Heart left ventricle (tissue), 16 donors: ENCODE data around the gene CLSTN2. TPM values are rescaled to one million over a fixed set of nuclear protein-coding genes. Genes with fewer than 3 reads are reported as not detected.

Source experiments
- ATAC-seq, 4 donors: fragments of 200-7000 bp; cut with Tn5 transposase; one replicate each; pipeline ENCODE4 v1.9.1; 2020 to 2022; ENCODE audit warnings: moderate library complexity in 4 of 4, mild to moderate bottlenecking in 3 of 4, moderate number of reproducible peaks in 1 of 4
- DNase-seq, 5 donors: peaks; one replicate each; pipeline ENCODE4 v3.0.0-alpha.2; 2020
- H3K27ac ChIP-seq, 12 donors: fragments of 200-600 bp; sonication (generic) in 4 of 12; one replicate each; pipeline versions ENCODE4 v1.5.0 to v1.8.0; 2016 to 2022; ENCODE audit warnings: mild to moderate bottlenecking in 2 of 12
- H3K27me3 ChIP-seq, 9 donors: fragments of 200-600 bp; sonication (generic) in 2 of 9; one replicate each; pipeline versions ENCODE4 v1.5.1 to v1.8.0; 2016 to 2022; ENCODE audit warnings: mild to moderate bottlenecking in 3 of 9
- H3K36me3 ChIP-seq, 9 donors: fragments of 200-600 bp; sonication (generic) in 2 of 9; one replicate each; pipeline versions ENCODE4 v1.5.0 to v1.8.0; 2018 to 2022; ENCODE audit warnings: mild to moderate bottlenecking in 2 of 9
- H3K4me1 ChIP-seq, 12 donors: fragments of 200-600 bp; sonication (generic) in 4 of 12; one replicate each; pipeline versions ENCODE4 v1.5.0 to v1.8.0; 2016 to 2022; ENCODE audit warnings: mild to moderate bottlenecking in 3 of 12
- H3K4me3 ChIP-seq, 12 donors: fragments of 200-600 bp; sonication (generic) in 4 of 12; one replicate each; pipeline versions ENCODE4 v1.5.0 to v1.8.0; 2017 to 2022; ENCODE audit warnings: mild to moderate bottlenecking in 9 of 12, moderate library complexity in 4 of 12
- H3K9me3 ChIP-seq, 12 donors: fragments of 200-600 bp; sonication (generic) in 4 of 12; one replicate each; pipeline versions ENCODE4 v1.5.0 to v1.8.0; 2016 to 2022; ENCODE audit warnings: mild to moderate bottlenecking in 1 of 12
- CTCF ChIP-seq, 12 donors: fragments of 200-600 bp; sonication (generic) in 4 of 12; IDR thresholded peaks; one replicate each; pipeline versions ENCODE4 v1.5.0 to v1.8.0; 2018 to 2022; ENCODE audit warnings: antibody characterized with exemption in 12 of 12, mild to moderate bottlenecking in 5 of 12
- POLR2A ChIP-seq, 2 donors: fragments of 450-650 bp; IDR thresholded peaks; one replicate each; pipeline ENCODE4 v1.6.1; 2017; ENCODE audit warnings: antibody characterized with exemption in 2 of 2, mild to moderate bottlenecking in 2 of 2, moderate library complexity in 2 of 2
- WGBS, 4 donors: extraction: QIAGEN DNeasy Blood & Tissue Kit in 2 of 4; methylation state at CpG; one replicate each; pipeline versions ENCODE4 v1.1.5 to v1.1.7; 2013 to 2018; 5-methylcytosine and 5-hydroxymethylcytosine counted together
- intact Hi-C, 10 donors: fragments of 100-400 bp; cut with DNase I; formaldehyde crosslinking; loops; one replicate each; pipeline versions ENCODE4 v1.11.1 to v1.14.2; 2022
- polyA plus RNA-seq, 2 donors: library from polyadenylated mRNA; stranded (reverse); fragments of 200-250 nt; gene quantifications; one replicate each; pipeline ENCODE4 v1.2.3, GENCODE V29; 2013
- total RNA-seq, 9 donors: library from RNA; depleted of rRNA in 2 of 9; stranded (reverse); fragments of >200 nt in 2 of 9; fragmentation: NEBNext Ultra II Directional in 3 of 9; extraction: Animal tissue kit (Norgen Biotek cat#: 25700) in 3 of 9; gene quantifications; one replicate each; pipeline versions ENCODE4 v1.1.0 to v1.2.4, GENCODE V29; 2016 to 2023
- donor health status: ischemic (EF 13 %, LVEDD 7.1; RV severe dilation, severe dysfunction).
- donor health status: healthy with polysubstance abuse.
- donor health status: DM: no; HTN: yes; CAD: no.
- donor health status: DM: no; HTN: no; CAD: no.
- donor health status: ischemic (EF 25% LVEDD 6.9; RV normal size, moderate dysfunction).
- donor health status: ischemic (EF 25% LVEDD 5.7; RV mildly dilated, moderate dysfunction).
- donor health status: healthy.
- donor health status: DM: yes; HTN: yes; CAD: no.
- donor health status: ischemic (EF 35%, LVEDD 5.7; RV mildly dilated, moderate dysfunction).
- donor health status: nonischemic (EF 11% LVEDD 7.7; RV severe dilation, severe dysfunction).
- donor health status: DM: yes; HTN: yes; CAD: no.
- donor health status: PGD.
- donor health status: ischemic (EF 29% LVEDD 5.4; RV normal size, mild dysfunction).
- donor health status: nonischemic (EF 23%, LVEDD 6.1; RV moderate dilation, normal function).

The CLSTN2 gene
- total and polyA plus RNA-seq, 11 donors = 0.69 to 7.6 (median 3.9) TPM

- ATAC-seq = no peak
- Histone ChIP-seq H3K4me3 (no peak overlapping the region), H3K27ac (no peak overlapping the region), H3K9me3 (no peaks in the 10 kb centered on the region), H3K4me1 (peaks cover 0 to 2% (median 0%) of the 10 kb centered on the region in 12 donors), H3K27me3 (no peaks in the 10 kb centered on the region), H3K36me3 (no peaks in the 10 kb centered on the region)
- 81 to 87% (median 85%) methylated on average over 1 of the region's 1 CpG for WGBS, 4 donors
- TF ChIP-seq CTCF (IDR thresholded peaks at IDR 0.05) = no peak
- TF ChIP-seq POLR2A (IDR thresholded peaks at IDR 0.05) = no peak
- intact Hi-C loops = no loop called here
- DNase-seq = no peak
Measured at GRCh38 chr3:140541975-140542653, 607.1 kb downstream of the CLSTN2 start.

GRCh38 chr3:140545197-140545596 lies 610.2 kb downstream of the CLSTN2 start:
- no peak overlapping the region for H3K27ac ChIP-seq
- H3K4me1 ChIP-seq = no peaks in the 10 kb centered on the region
- no peaks in the 10 kb centered on the region for H3K27me3 ChIP-seq
- ATAC-seq = no peak
- H3K4me3 ChIP-seq = no peak overlapping the region
- no peaks in the 10 kb centered on the region for H3K36me3 ChIP-seq
- WGBS, 4 donors = 87 to 94% (median 90%) methylated on average over 1 of the region's 1 CpG
- DNase-seq = no peak
- intact Hi-C loops = no loop called here
- no peaks in the 10 kb centered on the region for H3K9me3 ChIP-seq
- TF ChIP-seq CTCF (IDR thresholded peaks at IDR 0.05) = no peak
- no peak for TF ChIP-seq POLR2A (IDR thresholded peaks at IDR 0.05)

- Histone ChIP-seq H3K4me1 (no peaks in the 10 kb centered on the region), H3K9me3 (no peaks in the 10 kb centered on the region), H3K27me3 (no peaks in the 10 kb centered on the region), H3K27ac (no peak overlapping the region), H3K36me3 (no peaks in the 10 kb centered on the region), H3K4me3 (no peak overlapping the region)
- intact Hi-C loops = no loop called here
- DNase-seq (no peak), ATAC-seq (no peak)
- 45 to 66% (median 48%) methylated on average over 2 of the region's 2 CpGs for WGBS, 4 donors
- TF ChIP-seq POLR2A (IDR thresholded peaks at IDR 0.05) = no peak
- TF ChIP-seq CTCF (IDR thresholded peaks at IDR 0.05) = no peak
Measured at GRCh38 chr3:140545756-140546155, 610.8 kb downstream of the CLSTN2 start.

GRCh38 chr3:140546649-140547048 lies 611.7 kb downstream of the CLSTN2 start:
- no peak for TF ChIP-seq CTCF (IDR thresholded peaks at IDR 0.05)
- Histone ChIP-seq H3K9me3 (no peaks in the 10 kb centered on the region), H3K36me3 (no peaks in the 10 kb centered on the region), H3K27me3 (no peaks in the 10 kb centered on the region), H3K4me3 (no peak overlapping the region), H3K4me1 (no peaks in the 10 kb centered on the region), H3K27ac (no peak overlapping the region)
- 55 to 62% (median 57%) methylated on average over 6 of the region's 6 CpGs for WGBS, 4 donors
- DNase-seq = no peak
- no peak for ATAC-seq
- intact Hi-C loops = no loop called here
